HEK293 (cell line): ENCODE results near the gene KIFAP3.
A peak's percentile ranks its signal among the peaks of the same experiment; 100 is the strongest.

Source experiments
- ATF2 ChIP-seq: fragments of 450-650 bp; formaldehyde crosslinking; IDR thresholded peaks from 2 replicates; pipeline ENCODE4 v1.5.1; 2016; ENCODE audit warnings: missing biosample characterization, missing genetic modification characterization, low read depth
- BCL11B ChIP-seq: fragments of 450-650 bp; formaldehyde crosslinking; IDR thresholded peaks from 2 replicates; pipeline ENCODE4 v1.5.1; 2016; ENCODE audit warnings: low read depth, missing biosample characterization, missing genetic modification characterization
- FEZF1 ChIP-seq: fragments of 450-650 bp; formaldehyde crosslinking; IDR thresholded peaks from 2 replicates; pipeline ENCODE4 v1.5.1; 2016; ENCODE audit warnings: missing biosample characterization, missing genetic modification characterization
- GLI4 ChIP-seq: fragments of 450-650 bp; formaldehyde crosslinking; IDR thresholded peaks from 2 replicates; pipeline ENCODE4 v1.5.1; 2016; ENCODE audit warnings: missing biosample characterization, missing genetic modification characterization
- HOXA7 ChIP-seq: sonication (generic); formaldehyde crosslinking; IDR thresholded peaks from 2 replicates; pipeline ENCODE4 v1.8.1; 2022; ENCODE audit warnings: missing genetic modification reagents, borderline replicate concordance
- KLF10 ChIP-seq: fragments of 450-650 bp; IDR thresholded peaks from 2 replicates; pipeline ENCODE4 v1.5.1; 2018; ENCODE audit warnings: missing biosample characterization, mild to moderate bottlenecking, missing genetic modification characterization
- PRDM2 ChIP-seq: fragments of 450-650 bp; formaldehyde crosslinking; IDR thresholded peaks from 2 replicates; pipeline ENCODE4 v1.5.1; 2016; ENCODE audit warnings: missing biosample characterization, missing genetic modification characterization, borderline replicate concordance
- PRDM6 ChIP-seq: fragments of 450-650 bp; formaldehyde crosslinking; IDR thresholded peaks from 2 replicates; pipeline ENCODE4 v1.5.1; 2017; ENCODE audit warnings: missing biosample characterization, missing genetic modification characterization
- YY2 ChIP-seq: fragments of 450-650 bp; formaldehyde crosslinking; IDR thresholded peaks from 2 replicates; pipeline ENCODE4 v1.5.1; 2016; ENCODE audit warnings: missing biosample characterization, missing genetic modification characterization
- ZNF133 ChIP-seq: fragments of 450-650 bp; formaldehyde crosslinking; IDR thresholded peaks from 2 replicates; pipeline ENCODE4 v1.5.1; 2016; ENCODE audit warnings: missing biosample characterization, missing genetic modification characterization
- ZNF184 ChIP-seq: fragments of 450-650 bp; IDR thresholded peaks from 2 replicates; pipeline ENCODE4 v1.5.1; 2018; ENCODE audit warnings: missing biosample characterization, mild to moderate bottlenecking, missing genetic modification characterization
- ZNF280C ChIP-seq: fragments of 450-650 bp; formaldehyde crosslinking; IDR thresholded peaks from 2 replicates; pipeline ENCODE4 v1.5.1; 2016; ENCODE audit warnings: missing biosample characterization, missing genetic modification characterization
- ZNF302 ChIP-seq: fragments of 450-650 bp; formaldehyde crosslinking; IDR thresholded peaks from 2 replicates; pipeline ENCODE4 v1.5.1; 2016; ENCODE audit warnings: missing biosample characterization, missing genetic modification characterization, low read depth
- ZNF335 ChIP-seq: fragments of 450-650 bp; formaldehyde crosslinking; conservative IDR thresholded peaks from 2 replicates; pipeline ENCODE4 v1.5.1; 2016; ENCODE audit warnings: missing biosample characterization, missing genetic modification characterization
- ZNF350 ChIP-seq: fragments of 450-650 bp; formaldehyde crosslinking; IDR thresholded peaks from 2 replicates; pipeline ENCODE4 v1.5.0; 2017; ENCODE audit warnings: missing biosample characterization, mild to moderate bottlenecking, missing genetic modification characterization
- ZNF37A ChIP-seq: fragments of 450-650 bp; IDR thresholded peaks from 2 replicates; pipeline ENCODE4 v1.5.1; 2018; ENCODE audit warnings: missing biosample characterization, missing genetic modification characterization
- ZNF433 ChIP-seq: fragments of 450-650 bp; formaldehyde crosslinking; IDR thresholded peaks from 2 replicates; pipeline ENCODE4 v1.5.1; 2016; ENCODE audit warnings: missing biosample characterization, missing genetic modification characterization, low read depth
- ZNF488 ChIP-seq: fragments of 450-650 bp; formaldehyde crosslinking; IDR thresholded peaks from 2 replicates; pipeline ENCODE4 v1.5.1; 2016; ENCODE audit warnings: missing biosample characterization, missing genetic modification characterization
- ZNF521 ChIP-seq: fragments of 450-650 bp; formaldehyde crosslinking; IDR thresholded peaks from 2 replicates; pipeline ENCODE4 v1.5.1; 2017; ENCODE audit warnings: missing biosample characterization, mild to moderate bottlenecking, missing genetic modification characterization
- ZNF560 ChIP-seq: fragments of 450-650 bp; formaldehyde crosslinking; IDR thresholded peaks from 2 replicates; pipeline ENCODE4 v1.5.1; 2017; ENCODE audit warnings: missing biosample characterization, missing genetic modification characterization, borderline replicate concordance
- ZNF596 ChIP-seq: fragments of 450-650 bp; IDR thresholded peaks from 2 replicates; pipeline ENCODE4 v1.5.0; 2018; ENCODE audit warnings: missing biosample characterization, mild to moderate bottlenecking, missing genetic modification characterization, moderate library complexity
- ZNF747 ChIP-seq: fragments of 450-650 bp; formaldehyde crosslinking; IDR thresholded peaks from 2 replicates; pipeline ENCODE4 v1.5.1; 2016; ENCODE audit warnings: missing biosample characterization, missing genetic modification characterization
- ZNF76 ChIP-seq: fragments of 450-650 bp; formaldehyde crosslinking; IDR thresholded peaks from 2 replicates; pipeline ENCODE4; 2016; ENCODE audit warnings: low read depth, missing biosample characterization, missing genetic modification characterization, borderline replicate concordance
- ZSCAN16 ChIP-seq: fragments of 450-650 bp; formaldehyde crosslinking; IDR thresholded peaks from 2 replicates; pipeline ENCODE4 v1.5.1; 2016; ENCODE audit warnings: missing biosample characterization, missing genetic modification characterization

The KIFAP3 gene

GRCh38 chr1:169890761-169891538 is 183.5 kb downstream of the KIFAP3 start (continued):
- TF ChIP-seq ZNF76 (tag by site-specific recombination) = no peak
- no peak for TF ChIP-seq ZNF280C (tag by site-specific recombination)
- TF ChIP-seq ATF2 (tag by site-specific recombination) = no peak
- no peak for TF ChIP-seq ZNF521 (tag by site-specific recombination)
- TF ChIP-seq ZNF302 (tag by site-specific recombination) = no peak
- no peak for TF ChIP-seq GLI4 (tag by site-specific recombination)
- no peak for TF ChIP-seq PRDM2 (tag by site-specific recombination)
- no peak for TF ChIP-seq ZNF37A
- no peak for TF ChIP-seq ZNF350 (tag by site-specific recombination)
- no peak for TF ChIP-seq BCL11B (tag by site-specific recombination)
- no peak for TF ChIP-seq ZNF433 (tag by site-specific recombination)
- TF ChIP-seq ZNF335 = peak; percentile 56
- no peak for TF ChIP-seq KLF10 (tag by site-specific recombination)
- TF ChIP-seq HOXA7 (CRISPR knock-in tag) = no peak
- no peak for TF ChIP-seq ZNF133 (tag by site-specific recombination)
- 0 out of 2 replicates have a peak, but pooled peaks have one; percentile 26 for TF ChIP-seq PRDM6
- no peak for TF ChIP-seq YY2 (tag by site-specific recombination)
- TF ChIP-seq ZNF560 = no peak
- peak; percentile 42; the same call in 1 of the 2 replicates for TF ChIP-seq FEZF1 (tag by site-specific recombination)
- no peak for TF ChIP-seq ZNF747 (tag by site-specific recombination)
- no peak for TF ChIP-seq ZNF596 (tag by site-specific recombination)
- no peak for TF ChIP-seq ZSCAN16
- TF ChIP-seq ZNF184 (tag by site-specific recombination) = no peak
- TF ChIP-seq ZNF488 (tag by site-specific recombination) = no peak
